Duodenal mucosa (tissue), 2 donors: ENCODE measurements around the gene RAB2B.

Experiments
- H3K27ac ChIP-seq: one replicate; pipeline ENCODE4 v1.7.0; 2013; ENCODE audit warnings: low read depth, low read length
- H3K27me3 ChIP-seq, 2 donors: one replicate each; pipeline ENCODE4 v1.7.0; 2013; ENCODE audit warnings: low read length in 2 of 2, control low read depth in 1 of 2; ENCODE audit not compliant: insufficient read depth in 2 of 2, control insufficient read depth in 1 of 2
- H3K36me3 ChIP-seq, 2 donors: one replicate each; pipeline ENCODE4 v1.7.0; 2013; ENCODE audit warnings: low read length in 2 of 2, control low read depth in 1 of 2; ENCODE audit not compliant: insufficient read depth in 2 of 2, control insufficient read depth in 1 of 2
- H3K4me1 ChIP-seq, 2 donors: one replicate each; pipeline ENCODE4 v1.7.0; 2013; ENCODE audit warnings: low read length in 2 of 2, control low read depth in 1 of 2; ENCODE audit not compliant: insufficient read depth in 2 of 2, control insufficient read depth in 1 of 2
- H3K4me3 ChIP-seq, 2 donors: one replicate each; pipeline ENCODE4 v1.7.0; 2013; ENCODE audit warnings: low read length in 2 of 2, low read depth in 1 of 2
- H3K9ac ChIP-seq, 2 donors: one replicate each; pipeline ENCODE4 v1.7.0; 2013; ENCODE audit warnings: low read length in 2 of 2, low read depth in 1 of 2
- H3K9me3 ChIP-seq, 2 donors: one replicate each; pipeline ENCODE4 v1.7.0; 2013; ENCODE audit warnings: low read length in 2 of 2, control low read depth in 1 of 2; ENCODE audit not compliant: control insufficient read depth in 1 of 2

RAB2B gene

DNA sequence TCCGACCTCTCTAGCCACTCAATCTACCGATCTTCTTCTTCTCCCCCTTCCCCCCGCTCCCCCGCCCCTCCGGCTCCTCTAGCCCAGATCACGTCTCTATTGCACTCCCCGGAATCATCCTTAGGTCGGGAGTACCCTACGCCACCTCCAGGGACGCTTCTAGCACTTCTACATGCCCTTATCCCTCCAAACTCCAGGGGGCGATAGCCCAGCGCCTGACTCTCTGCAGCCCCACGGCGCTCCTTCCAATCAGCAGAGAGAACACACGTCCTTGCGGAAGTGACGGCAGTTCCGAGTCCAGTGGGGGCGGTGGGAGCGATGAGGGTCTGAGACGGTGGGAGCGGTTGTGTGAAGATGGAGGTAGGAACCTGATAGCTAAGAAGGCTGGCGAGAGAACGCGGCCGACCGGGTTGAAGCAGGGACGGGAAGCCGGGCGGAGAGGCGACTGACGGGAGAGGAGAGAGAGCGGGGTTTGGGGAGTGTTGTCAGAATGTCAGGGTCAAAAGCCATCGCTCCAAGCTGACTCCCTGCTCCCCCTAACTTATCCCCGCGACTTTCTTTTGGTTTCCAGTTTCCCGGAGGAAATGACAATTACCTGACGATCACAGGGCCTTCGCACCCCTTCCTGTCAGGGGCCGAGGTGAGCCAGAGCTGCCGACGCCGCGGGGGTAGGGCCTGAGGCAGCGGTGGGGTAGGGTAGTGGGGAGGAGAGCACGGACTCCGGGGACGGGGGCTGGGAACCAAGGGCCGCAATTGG lies at the start of gene RAB2B, which contains the start of gene TOX4:
Gene RAB2B (minus strand): TSS at position 35 of the 757 bp plus-strand sequence. CDS start 87 bp downstream, outside the sequence.
Gene TOX4 (plus strand): TSS at position 271 of the 757 bp plus-strand sequence. CDS start 84 bp downstream, at position 355.
- peak within 1 kb of the TSS; percentile 94 to 98 for H3K9ac ChIP-seq
- H3K4me1 ChIP-seq = peaks cover 16 to 17% of the 10 kb centered on the region in 2 donors
- no peaks in the 10 kb centered on the region for H3K9me3 ChIP-seq
- no peaks in the 10 kb centered on the region for H3K27me3 ChIP-seq
- peak within 1 kb of the TSS; percentile 99 for H3K4me3 ChIP-seq
- H3K27ac ChIP-seq = peak within 1 kb of the TSS; percentile 88
- peaks cover 0 to 9% of the 10 kb centered on the region in 2 donors for H3K36me3 ChIP-seq

GRCh38 chr14:21525962-21526671 lies 49.4 kb upstream of the RAB2B start, which contains the start of gene SALL2:
TSS of gene SALL2 (minus strand) at chr14:21526346. CDS start at chr14:21526127, 219 bp downstream.
- H3K4me3 ChIP-seq = peak within 1 kb of the TSS; percentile 69 to 71
- peaks cover 3 to 9% of the 10 kb centered on the region in 2 donors for H3K4me1 ChIP-seq
- H3K9me3 ChIP-seq = no peaks in the 10 kb centered on the region
- H3K27ac ChIP-seq = no peak within 1 kb of the TSS
- H3K27me3 ChIP-seq = no peaks in the 10 kb centered on the region
- H3K36me3 ChIP-seq = no peaks in the 10 kb centered on the region
- H3K9ac ChIP-seq = peak within 1 kb of the TSS in 1 of 2 donors; percentile 51

- Histone ChIP-seq H3K36me3 (no peaks in the 10 kb centered on the region), H3K9ac (peak overlapping the region in 1 of 2 donors; percentile 51), H3K27me3 (no peaks in the 10 kb centered on the region), H3K4me3 (peak overlapping the region; percentile 69 to 71), H3K27ac (no peak overlapping the region), H3K4me1 (peaks cover 3 to 9% of the 10 kb centered on the region in 2 donors), H3K9me3 (no peaks in the 10 kb centered on the region)
Measured at GRCh38 chr14:21525571-21525961, 48.8 kb upstream of the RAB2B start.

DNA sequence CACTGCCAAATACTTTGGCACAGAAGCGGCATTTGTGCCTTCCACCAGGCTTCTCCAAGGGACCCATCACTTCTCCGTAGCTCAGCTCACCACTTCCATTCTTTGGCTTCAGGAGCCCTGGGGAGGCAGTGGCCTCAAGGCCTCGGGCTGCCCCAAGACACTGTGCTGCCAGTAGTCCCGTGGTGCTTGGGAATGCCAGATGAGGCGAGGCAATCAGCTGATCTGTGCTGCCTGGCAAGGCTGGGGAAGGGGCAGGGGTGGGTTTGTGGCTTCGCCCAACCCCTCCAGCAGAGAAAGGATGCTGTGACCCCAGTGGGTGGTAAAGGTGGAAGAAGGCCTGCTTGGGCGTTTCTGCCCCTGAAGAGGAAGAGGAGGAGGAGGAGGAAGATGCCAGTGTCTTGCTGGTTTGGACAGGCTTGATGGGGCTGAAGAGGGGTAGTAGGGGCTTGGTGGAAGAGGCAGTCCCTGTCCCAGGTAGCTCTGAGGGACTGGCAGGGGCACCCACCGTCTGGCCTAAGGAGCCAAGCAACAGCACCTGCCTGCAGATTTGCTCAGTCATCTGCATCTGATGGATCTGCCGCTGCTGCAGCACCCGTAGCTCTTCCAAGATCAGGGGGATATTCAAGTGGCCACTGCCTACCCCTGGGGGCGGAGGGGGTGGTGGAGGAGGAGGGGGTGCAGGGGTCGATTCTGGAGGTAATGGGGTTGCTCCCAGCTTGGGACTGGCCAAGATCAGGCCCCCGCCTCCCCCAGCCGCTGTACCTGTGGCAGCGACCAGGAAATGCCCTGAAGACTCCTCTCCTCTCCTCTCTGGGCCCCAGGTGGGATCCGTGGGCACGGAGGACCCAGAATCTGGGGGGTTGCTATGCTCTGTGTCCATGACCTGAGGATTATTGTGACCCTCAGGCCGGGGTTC lies 48.1 kb upstream of the RAB2B start:
- Histone ChIP-seq H3K9me3 (no peaks in the 10 kb centered on the region), H3K9ac (no peak overlapping the region), H3K27ac (no peak overlapping the region), H3K4me1 (peaks cover 3 to 9% of the 10 kb centered on the region in 2 donors), H3K4me3 (peak overlapping the region; percentile 69 to 71), H3K36me3 (no peaks in the 10 kb centered on the region), H3K27me3 (no peaks in the 10 kb centered on the region)

- Histone ChIP-seq H3K4me3 (no peak overlapping the region), H3K27ac (no peak overlapping the region)
Measured at GRCh38 chr14:21523203-21523602, 46.4 kb upstream of the RAB2B start.

GRCh38 chr14:21521501-21521900 lies 44.7 kb upstream of the RAB2B start:
- H3K4me3 ChIP-seq = no peak overlapping the region
- H3K27me3 ChIP-seq = no peaks in the 10 kb centered on the region
- H3K27ac ChIP-seq = no peak overlapping the region
- no peaks in the 10 kb centered on the region for H3K36me3 ChIP-seq
- H3K9me3 ChIP-seq = no peaks in the 10 kb centered on the region
- H3K4me1 ChIP-seq = peaks cover under 1 to 3% of the 10 kb centered on the region in 2 donors
- H3K9ac ChIP-seq = no peak overlapping the region

More at GRCh38 chr14:21523203-21523602, 46.4 kb upstream of the RAB2B start:
- H3K4me1 ChIP-seq = peaks cover 3 to 9% of the 10 kb centered on the region in 2 donors
- H3K9ac ChIP-seq = no peak overlapping the region
- no peaks in the 10 kb centered on the region for H3K9me3 ChIP-seq
- no peaks in the 10 kb centered on the region for H3K27me3 ChIP-seq
- H3K36me3 ChIP-seq = no peaks in the 10 kb centered on the region

DNA sequence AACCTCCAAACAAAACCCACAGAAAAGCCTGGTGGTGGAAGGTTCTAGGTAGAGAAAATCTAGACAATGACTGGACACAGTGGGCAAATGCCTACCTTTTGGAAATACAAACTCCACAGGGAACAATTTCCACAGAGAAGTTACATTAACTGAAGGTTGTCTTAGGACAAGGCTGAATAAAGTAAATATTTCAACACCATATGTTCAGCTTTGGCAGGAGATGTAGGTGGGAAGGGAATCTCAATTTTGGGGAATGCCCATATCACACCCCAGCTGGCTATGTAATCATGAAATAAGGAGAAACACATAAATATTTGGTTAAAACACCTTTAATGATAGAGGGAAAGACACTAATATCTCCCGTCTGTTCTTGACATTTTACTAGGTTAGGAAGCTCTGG lies 44.0 kb upstream of the RAB2B start:
- no peak overlapping the region for H3K9ac ChIP-seq
- no peak overlapping the region for H3K27ac ChIP-seq
- no peak overlapping the region for H3K4me3 ChIP-seq
- no peaks in the 10 kb centered on the region for H3K27me3 ChIP-seq
- H3K9me3 ChIP-seq = no peaks in the 10 kb centered on the region
- H3K36me3 ChIP-seq = no peaks in the 10 kb centered on the region
- peaks cover 0 to 3% of the 10 kb centered on the region in 2 donors for H3K4me1 ChIP-seq

DNA sequence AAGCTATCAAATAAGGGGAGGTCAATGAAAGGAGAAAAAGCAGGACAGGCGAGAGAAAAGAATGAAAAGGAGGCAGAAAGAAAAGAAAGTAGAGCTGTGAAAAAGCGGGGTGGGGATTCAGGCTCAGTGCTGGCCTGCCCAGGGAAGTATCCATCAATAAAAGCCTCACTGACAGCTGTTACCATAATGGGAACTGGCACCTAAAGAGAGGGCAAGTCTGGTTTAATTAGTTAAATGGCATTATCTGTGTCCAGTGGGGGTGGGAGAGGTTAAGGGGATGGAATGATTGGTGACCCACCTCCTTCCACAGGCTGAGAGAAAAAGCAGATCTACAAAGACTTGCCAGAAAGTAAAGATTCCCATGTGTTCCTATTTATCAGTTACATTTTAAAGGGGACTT lies 42.0 kb upstream of the RAB2B start:
- Histone ChIP-seq H3K9me3 (no peaks in the 10 kb centered on the region), H3K27me3 (no peaks in the 10 kb centered on the region), H3K27ac (no peak overlapping the region), H3K4me1 (no peaks in the 10 kb centered on the region), H3K9ac (no peak overlapping the region), H3K4me3 (no peak overlapping the region), H3K36me3 (no peaks in the 10 kb centered on the region)

GRCh38 chr14:21514341-21514740 lies 37.6 kb upstream of the RAB2B start:
- no peaks in the 10 kb centered on the region for H3K9me3 ChIP-seq
- H3K4me3 ChIP-seq = no peak overlapping the region
- peaks cover 10 to 12% of the 10 kb centered on the region in 2 donors for H3K4me1 ChIP-seq
- no peaks in the 10 kb centered on the region for H3K36me3 ChIP-seq
- no peaks in the 10 kb centered on the region for H3K27me3 ChIP-seq
- H3K9ac ChIP-seq = no peak overlapping the region
- H3K27ac ChIP-seq = no peak overlapping the region
